ENCODE measurements around the gene NDST3.

DNA sequence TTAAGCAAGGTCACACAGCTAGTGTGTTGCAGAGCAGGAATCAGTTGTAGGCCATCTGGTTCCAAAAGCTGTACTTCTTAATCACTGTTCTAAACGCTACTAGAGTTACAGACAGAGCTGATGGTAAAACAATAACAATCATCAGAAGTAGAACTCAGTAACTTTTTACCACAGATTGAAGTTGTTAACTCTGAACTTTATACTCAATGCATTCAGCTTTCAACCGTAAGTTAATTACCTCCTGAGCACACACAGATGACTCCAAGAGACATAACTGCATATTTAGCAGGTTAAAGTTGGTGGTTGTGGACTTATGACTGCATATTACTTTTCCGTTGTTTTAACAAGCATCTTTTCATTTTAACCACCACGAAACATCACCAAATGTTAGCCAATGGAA lies 191.2 kb downstream of the NDST3 start:
- TF ChIP-seq CTCF (IDR thresholded peaks at IDR 0.05): no peak
- TF ChIP-seq POLR2A (IDR thresholded peaks at IDR 0.05; ENCODE audit: low read depth): no peak

Measured in esophagus muscularis mucosa (tissue), 3 donors.